ENCODE data around the gene SLC2A4RG. TPM values are rescaled to one million over a fixed set of nuclear protein-coding genes. Genes with fewer than 3 reads are reported as not detected.

Gene SLC2A4RG
- total RNA-seq, 1 donor from 2014 or later = 69.6 TPM

DNA sequence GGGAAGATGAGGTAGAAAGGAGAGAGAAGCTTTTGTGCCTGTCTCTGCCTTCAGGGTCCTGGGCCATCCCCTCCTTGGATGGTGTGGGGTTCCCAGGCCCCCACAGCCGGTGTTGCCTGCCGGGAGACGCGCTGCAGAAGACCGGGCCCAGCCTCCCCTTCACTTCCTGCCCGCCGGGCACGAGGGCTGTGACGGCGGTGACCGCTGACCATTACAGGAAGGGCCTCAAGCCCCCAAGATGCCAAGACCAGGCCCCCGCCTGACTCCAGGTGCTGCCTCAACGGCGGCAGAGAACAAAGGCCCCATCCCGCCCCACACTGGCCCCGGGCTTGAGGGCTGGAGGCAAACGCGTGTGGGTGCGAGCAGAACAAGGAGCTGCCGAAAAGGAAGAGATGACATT, 53.3 kb downstream of the SLC2A4RG start:
- no peak for DNase-seq (ENCODE audit: low spot score)
- Mint-ChIP-seq H3K27ac (ENCODE audit: unreplicated experiment) (no peak overlapping the region), H3K4me1 (ENCODE audit: unreplicated experiment) (peaks cover 10% of the 10 kb centered on the region), H3K36me3 (ENCODE audit: low read depth, unreplicated experiment) (peaks cover 15% of the 10 kb centered on the region), H3K9me3 (ENCODE audit: unreplicated experiment) (no peaks in the 10 kb centered on the region), H3K27me3 (ENCODE audit: unreplicated experiment) (peaks cover 2% of the 10 kb centered on the region), H3K4me3 (ENCODE audit: unreplicated experiment) (no peak overlapping the region)
- TF ChIP-seq, protein P1, sequence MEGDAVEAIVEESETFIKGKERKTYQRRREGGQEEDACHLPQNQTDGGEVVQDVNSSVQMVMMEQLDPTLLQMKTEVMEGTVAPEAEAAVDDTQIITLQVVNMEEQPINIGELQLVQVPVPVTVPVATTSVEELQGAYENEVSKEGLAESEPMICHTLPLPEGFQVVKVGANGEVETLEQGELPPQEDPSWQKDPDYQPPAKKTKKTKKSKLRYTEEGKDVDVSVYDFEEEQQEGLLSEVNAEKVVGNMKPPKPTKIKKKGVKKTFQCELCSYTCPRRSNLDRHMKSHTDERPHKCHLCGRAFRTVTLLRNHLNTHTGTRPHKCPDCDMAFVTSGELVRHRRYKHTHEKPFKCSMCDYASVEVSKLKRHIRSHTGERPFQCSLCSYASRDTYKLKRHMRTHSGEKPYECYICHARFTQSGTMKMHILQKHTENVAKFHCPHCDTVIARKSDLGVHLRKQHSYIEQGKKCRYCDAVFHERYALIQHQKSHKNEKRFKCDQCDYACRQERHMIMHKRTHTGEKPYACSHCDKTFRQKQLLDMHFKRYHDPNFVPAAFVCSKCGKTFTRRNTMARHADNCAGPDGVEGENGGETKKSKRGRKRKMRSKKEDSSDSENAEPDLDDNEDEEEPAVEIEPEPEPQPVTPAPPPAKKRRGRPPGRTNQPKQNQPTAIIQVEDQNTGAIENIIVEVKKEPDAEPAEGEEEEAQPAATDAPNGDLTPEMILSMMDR (IDR thresholded peaks at IDR 0.05; ENCODE audit: unreplicated experiment) = no peak

Other genes with a start within 250 kb of the SLC2A4RG start
- gene EEF1A2, start 240.7 kb upstream of the SLC2A4RG start, total RNA-seq (ENCODE audit: unreplicated experiment) = 0.31 TPM
- gene PPDPF, start 219.0 kb upstream of the SLC2A4RG start, total RNA-seq (ENCODE audit: unreplicated experiment) = 151 TPM
- not detected for gene PTK6, start 202.4 kb upstream of the SLC2A4RG start, total RNA-seq (ENCODE audit: unreplicated experiment)
- gene SRMS, start 192.0 kb upstream of the SLC2A4RG start, total RNA-seq (ENCODE audit: unreplicated experiment) = not detected
- 1.3 TPM for gene FNDC11, start 185.6 kb upstream of the SLC2A4RG start, total RNA-seq (ENCODE audit: unreplicated experiment)
- 15.3 TPM for gene HELZ2, start 165.5 kb upstream of the SLC2A4RG start, total RNA-seq (ENCODE audit: unreplicated experiment)
- gene GMEB2, start 112.7 kb upstream of the SLC2A4RG start, total RNA-seq (ENCODE audit: unreplicated experiment) = 11.2 TPM
- 12.8 TPM for gene STMN3, start 86.4 kb upstream of the SLC2A4RG start, total RNA-seq (ENCODE audit: unreplicated experiment)
- 20.2 TPM for gene RTEL1, start 81.5 kb upstream of the SLC2A4RG start, total RNA-seq (ENCODE audit: unreplicated experiment)
- not detected for gene TNFRSF6B, start 43.1 kb upstream of the SLC2A4RG start, total RNA-seq (ENCODE audit: unreplicated experiment)
- 33.4 TPM for gene ARFRP1, start 31.8 kb upstream of the SLC2A4RG start, total RNA-seq (ENCODE audit: unreplicated experiment)
- 34.9 TPM for gene ZGPAT, start 31.7 kb upstream of the SLC2A4RG start, total RNA-seq (ENCODE audit: unreplicated experiment)
- 8.1 TPM for gene LIME1, start 3.1 kb upstream of the SLC2A4RG start, total RNA-seq (ENCODE audit: unreplicated experiment)
- 42.1 TPM for gene ZBTB46, start 91.5 kb downstream of the SLC2A4RG start, total RNA-seq (ENCODE audit: unreplicated experiment)
- not detected for gene ABHD16B, start 121.7 kb downstream of the SLC2A4RG start, total RNA-seq (ENCODE audit: unreplicated experiment)
- gene TPD52L2, start 125.5 kb downstream of the SLC2A4RG start, total RNA-seq (ENCODE audit: unreplicated experiment) = 85.5 TPM
- 54.4 TPM for gene DNAJC5, start 155.3 kb downstream of the SLC2A4RG start, total RNA-seq (ENCODE audit: unreplicated experiment)
- 40.1 TPM for gene UCKL1, start 216.6 kb downstream of the SLC2A4RG start, total RNA-seq (ENCODE audit: unreplicated experiment)
- gene ZNF512B, start 230.2 kb downstream of the SLC2A4RG start, total RNA-seq (ENCODE audit: unreplicated experiment) = 40.8 TPM
- gene SAMD10, start 239.9 kb downstream of the SLC2A4RG start, total RNA-seq (ENCODE audit: unreplicated experiment) = 5.0 TPM
- 73.4 TPM for gene PRPF6, start 241.4 kb downstream of the SLC2A4RG start, total RNA-seq (ENCODE audit: unreplicated experiment)

Measured in endothelial cell (in vitro differentiated cells).